ENCODE results near the gene PEX10. TPM values are rescaled to one million over a fixed set of nuclear protein-coding genes. Genes with fewer than 3 reads are reported as not detected.

Gene PEX10
- total RNA-seq, 1 donor from 2014 or later: 15.2 TPM

DNA sequence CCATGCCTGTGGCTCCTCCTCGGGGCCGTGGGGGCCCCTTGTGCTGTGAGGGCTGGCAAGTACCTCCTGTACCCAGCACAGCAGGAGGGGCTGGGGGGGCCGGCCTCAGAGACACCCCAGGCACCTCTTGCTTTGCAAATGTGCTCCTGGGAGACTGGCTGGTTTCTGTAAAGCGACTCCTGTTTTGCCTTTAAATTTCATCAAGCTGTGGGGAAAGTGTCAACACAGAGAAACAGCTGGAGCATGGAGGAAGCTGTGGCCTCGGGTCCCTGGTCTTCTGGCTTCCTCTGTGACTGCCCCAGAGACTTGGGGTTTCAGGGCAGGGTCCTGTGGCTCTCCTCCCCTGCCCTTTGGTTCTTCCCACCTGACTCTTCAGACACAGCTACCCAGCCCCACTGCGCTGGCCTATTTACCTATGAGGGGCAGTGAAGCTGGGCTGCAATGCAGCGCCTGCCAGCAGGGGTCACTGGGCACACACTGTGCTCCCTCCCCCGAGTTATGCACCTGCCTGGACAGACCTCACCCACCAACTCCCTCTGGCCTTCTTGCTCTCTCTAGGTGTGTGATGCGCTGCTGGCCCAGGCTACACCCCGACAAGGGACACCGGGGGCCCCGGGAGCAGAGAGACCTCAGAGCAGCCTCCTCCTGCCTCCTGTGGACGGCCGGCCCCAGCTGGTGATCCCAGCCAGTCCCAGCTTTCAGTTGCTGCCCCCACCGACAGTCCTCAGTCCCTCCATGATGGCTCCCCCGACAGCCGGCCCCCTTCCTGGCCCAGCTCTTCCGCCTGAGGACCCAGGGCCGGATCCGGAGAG lies 17.6 kb upstream of the PEX10 start:
- no peak for DNase-seq
- intact Hi-C loops (cut with DNase I): loop anchor here (10.0 kb wide), 1 partner anchor 195 kb away; no protein-coding TSS in a partner anchor
- no peak for ATAC-seq (ENCODE audit: poor library complexity)

DNA sequence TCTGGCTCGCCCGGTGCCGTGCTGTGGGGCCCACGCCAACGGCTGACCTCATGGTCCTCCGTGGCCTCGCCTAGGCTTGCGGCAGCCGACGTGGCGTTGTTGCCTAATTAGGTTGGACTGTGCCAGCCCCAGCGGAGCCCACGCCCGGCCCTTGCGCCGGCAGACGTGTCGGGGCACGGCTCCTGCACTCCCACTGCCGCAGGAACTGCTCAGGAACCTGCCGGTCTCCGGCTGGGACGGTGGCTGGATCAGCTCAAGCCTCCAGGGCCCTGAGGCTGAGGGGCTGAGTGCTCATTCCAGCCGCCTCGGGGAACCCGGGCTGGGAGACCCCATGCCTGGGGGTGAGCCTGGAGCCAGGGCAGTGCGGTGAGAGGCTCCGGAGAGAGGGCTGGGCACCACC lies 16.1 kb upstream of the PEX10 start:
- intact Hi-C loops (cut with DNase I): loop anchor here (10.0 kb wide), 1 partner anchor 196 kb away; no protein-coding TSS in a partner anchor
- DNase-seq: no peak
- ATAC-seq (ENCODE audit: poor library complexity): no peak

DNA sequence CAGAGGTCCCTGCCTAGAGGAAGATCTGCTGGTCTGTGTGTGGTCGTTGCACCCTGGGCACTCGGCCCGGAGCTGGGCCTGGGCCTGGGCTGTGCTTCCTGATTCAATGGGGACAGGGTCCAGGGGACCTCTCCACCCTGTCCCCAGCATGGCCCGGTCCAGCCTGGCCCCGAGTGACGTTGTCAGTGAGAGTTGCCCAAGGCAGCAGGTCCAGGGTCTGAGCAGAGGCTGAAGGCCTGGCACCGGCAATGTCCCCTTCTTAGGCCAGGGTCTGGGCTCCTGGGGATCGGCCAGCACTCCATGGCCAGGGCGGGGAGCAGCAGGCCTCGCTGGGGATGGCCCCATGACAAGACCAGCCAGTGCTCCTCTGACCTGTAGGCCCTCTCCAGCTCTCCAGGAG lies 15.6 kb upstream of the PEX10 start:
- intact Hi-C loops (cut with DNase I): loop anchor here (10.0 kb wide), 1 partner anchor 197 kb away; no protein-coding TSS in a partner anchor
- ATAC-seq (ENCODE audit: poor library complexity) (no peak), DNase-seq (no peak)

DNA sequence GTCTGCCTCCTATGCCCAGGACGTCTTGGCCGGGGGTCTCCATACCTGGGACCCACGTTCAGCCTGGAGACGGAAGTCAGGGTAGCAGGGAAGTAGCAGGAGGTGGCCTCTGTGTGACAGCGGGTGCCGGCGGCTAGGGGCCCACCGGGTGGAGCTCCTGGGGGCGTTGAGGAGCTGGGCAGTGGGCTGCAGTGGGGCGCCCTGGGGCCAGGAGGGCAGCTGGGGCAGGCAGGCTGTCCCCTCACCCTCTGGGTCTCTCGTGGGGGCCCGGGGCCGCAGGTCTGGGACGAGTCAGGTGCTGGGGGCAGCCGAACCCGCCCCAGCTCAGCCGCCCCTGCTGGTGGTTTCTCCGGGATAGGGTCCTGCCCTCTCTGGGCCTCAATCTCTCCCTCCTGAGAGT lies 14.7 kb upstream of the PEX10 start:
- ATAC-seq (ENCODE audit: poor library complexity): no peak
- DNase-seq: no peak
- intact Hi-C loops (cut with DNase I): loop anchor here (10.0 kb wide), 1 partner anchor 198 kb away; no protein-coding TSS in a partner anchor

DNA sequence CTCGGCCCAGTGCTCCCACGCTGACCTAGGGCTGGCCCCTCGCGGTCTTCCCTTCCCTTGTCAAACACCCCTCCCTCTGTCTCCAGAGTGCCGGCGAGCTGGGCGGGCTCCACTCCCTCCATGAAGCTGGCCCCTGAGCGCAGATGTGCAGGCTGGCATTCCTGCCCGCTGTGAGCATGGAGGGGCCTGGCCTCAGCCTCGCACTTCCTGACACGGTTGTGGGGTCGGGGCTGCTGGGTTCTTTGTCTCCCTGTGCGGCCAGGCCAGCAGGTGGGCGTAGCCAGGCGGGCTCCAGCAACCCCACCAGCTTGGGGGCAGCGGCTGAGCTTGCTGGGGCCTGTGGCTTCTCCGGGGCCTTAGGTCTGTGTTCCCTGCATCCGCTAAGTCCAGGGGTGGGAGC lies 14.2 kb upstream of the PEX10 start:
- intact Hi-C loops (cut with DNase I): loop anchor here (10.0 kb wide), 1 partner anchor 198 kb away; no protein-coding TSS in a partner anchor
- ATAC-seq (ENCODE audit: poor library complexity) (no peak), DNase-seq (no peak)

DNA sequence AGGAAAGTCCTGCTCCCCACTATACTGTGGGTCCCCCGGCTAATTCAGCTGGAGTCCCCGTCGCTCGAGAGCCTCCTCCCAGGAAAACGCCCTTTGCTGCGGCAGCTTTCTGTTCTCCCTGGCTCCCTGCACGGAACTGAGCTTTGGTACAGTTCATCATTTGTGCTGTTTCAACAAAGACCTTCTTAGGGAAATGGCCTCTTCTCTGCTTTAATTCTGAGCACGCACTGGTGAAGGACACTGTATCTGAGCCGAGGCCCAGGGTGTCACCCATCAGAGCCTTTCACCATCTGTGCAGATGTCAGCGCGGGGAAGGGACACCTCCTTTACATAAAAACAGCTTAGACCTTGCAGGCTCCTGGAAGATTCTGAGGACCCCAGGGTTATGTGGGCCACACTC lies 13.5 kb upstream of the PEX10 start:
- DNase-seq (no peak), ATAC-seq (ENCODE audit: poor library complexity) (no peak)
- intact Hi-C loops (cut with DNase I): loop anchor here (10.0 kb wide), 1 partner anchor 199 kb away; no protein-coding TSS in a partner anchor

DNA sequence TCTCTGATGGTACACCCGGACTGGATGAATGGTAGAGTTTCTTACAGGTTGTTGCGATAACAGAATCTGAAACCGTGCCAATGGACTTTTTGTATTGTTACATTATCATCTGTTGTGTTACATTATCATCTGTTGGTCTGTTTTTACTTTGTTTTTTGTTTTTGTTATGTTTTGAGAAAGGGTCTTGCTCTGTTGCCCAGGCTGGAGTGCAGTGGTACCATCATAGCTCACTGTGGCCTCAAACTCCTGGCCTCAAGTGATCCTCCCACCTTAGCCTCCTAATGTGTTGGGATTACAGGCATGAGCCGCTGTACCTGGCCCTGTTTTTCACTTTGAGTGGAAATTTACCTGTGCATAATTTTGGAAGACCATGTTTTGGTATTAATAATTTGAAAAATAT lies 10.2 kb upstream of the PEX10 start:
- no peak for ATAC-seq (ENCODE audit: poor library complexity)
- intact Hi-C loops (cut with DNase I): loop anchor here (10.0 kb wide), 1 partner anchor 202 kb away; no protein-coding TSS in a partner anchor
- DNase-seq: no peak

DNA sequence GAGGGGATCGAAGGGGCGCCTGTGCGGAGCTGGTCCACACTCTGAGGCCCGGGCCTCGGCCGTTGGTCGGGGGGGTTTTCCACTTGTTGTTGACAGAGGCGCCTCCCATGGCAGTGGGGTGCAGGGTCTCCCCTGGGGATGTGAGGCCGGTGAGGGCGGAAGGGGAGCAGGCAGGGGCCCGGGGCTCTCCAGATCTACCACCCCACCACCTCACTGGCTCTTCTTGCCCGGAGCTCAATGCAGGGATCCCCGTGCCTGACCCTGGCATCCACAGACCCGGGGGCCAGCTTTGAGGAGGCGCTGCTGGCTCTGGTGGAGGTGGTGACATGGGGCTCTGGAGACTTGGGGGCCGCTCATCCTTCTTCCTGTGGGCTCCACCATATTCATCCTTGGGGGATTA lies 7.1 kb upstream of the PEX10 start:
- intact Hi-C loops (cut with DNase I): loop anchor here (5.0 kb wide), 1 partner anchor 368 kb away; no protein-coding TSS in a partner anchor
- DNase-seq (no peak), ATAC-seq (ENCODE audit: poor library complexity) (no peak)

DNA sequence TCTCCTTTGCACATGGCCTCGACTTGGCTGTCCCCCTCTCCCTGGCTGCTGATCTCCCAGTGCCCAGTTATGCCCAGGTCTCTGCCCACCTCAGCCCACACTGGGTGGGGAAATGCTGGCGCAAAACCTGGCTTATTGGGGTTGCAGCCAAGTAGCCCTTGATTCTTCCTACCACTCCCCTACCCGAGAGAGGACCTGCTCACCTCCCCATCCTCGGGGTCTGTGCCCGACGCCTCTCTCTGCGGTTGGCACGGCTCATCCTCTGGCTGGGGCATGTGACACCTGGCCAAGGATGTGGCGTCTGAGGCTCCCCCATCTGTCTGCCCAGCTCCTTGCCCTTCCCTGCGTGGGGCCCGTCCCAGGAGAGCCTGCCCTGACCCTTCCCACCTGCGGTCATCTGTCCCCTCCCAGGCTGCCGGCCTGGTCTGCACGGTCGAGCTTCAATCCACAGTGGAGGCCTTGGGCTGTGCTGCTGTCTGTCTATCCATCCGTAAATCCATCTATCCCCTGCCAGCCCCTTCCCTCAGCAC lies 6.5 kb upstream of the PEX10 start:
- intact Hi-C loops (cut with DNase I): loop anchor here (5.0 kb wide), 1 partner anchor 368 kb away; no protein-coding TSS in a partner anchor
- DNase-seq: no peak
- ATAC-seq (ENCODE audit: poor library complexity): no peak

DNA sequence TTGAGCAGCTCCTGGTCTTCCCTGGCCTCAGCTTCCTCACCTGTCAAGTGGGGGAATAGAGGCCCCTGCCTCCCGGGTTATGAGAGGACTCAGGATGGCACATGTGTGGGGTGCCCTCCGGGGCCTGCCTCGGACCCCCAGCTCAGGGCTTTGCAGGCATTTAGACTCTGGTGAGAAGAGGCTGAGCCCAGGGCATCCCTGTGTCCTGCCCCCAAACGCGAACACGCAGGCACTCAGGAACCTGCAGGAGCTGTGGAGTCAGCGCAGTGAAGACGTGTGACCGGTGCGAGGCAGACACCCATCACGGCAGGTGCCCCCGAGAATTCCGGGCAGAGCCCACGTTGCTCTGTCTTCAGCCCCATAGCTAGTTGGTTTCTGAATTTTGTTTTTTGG lies 5.5 kb upstream of the PEX10 start:
- DNase-seq: no peak
- intact Hi-C loops (cut with DNase I): loop anchor here (5.0 kb wide), 1 partner anchor 369 kb away; no protein-coding TSS in a partner anchor
- no peak for ATAC-seq (ENCODE audit: poor library complexity)

DNA sequence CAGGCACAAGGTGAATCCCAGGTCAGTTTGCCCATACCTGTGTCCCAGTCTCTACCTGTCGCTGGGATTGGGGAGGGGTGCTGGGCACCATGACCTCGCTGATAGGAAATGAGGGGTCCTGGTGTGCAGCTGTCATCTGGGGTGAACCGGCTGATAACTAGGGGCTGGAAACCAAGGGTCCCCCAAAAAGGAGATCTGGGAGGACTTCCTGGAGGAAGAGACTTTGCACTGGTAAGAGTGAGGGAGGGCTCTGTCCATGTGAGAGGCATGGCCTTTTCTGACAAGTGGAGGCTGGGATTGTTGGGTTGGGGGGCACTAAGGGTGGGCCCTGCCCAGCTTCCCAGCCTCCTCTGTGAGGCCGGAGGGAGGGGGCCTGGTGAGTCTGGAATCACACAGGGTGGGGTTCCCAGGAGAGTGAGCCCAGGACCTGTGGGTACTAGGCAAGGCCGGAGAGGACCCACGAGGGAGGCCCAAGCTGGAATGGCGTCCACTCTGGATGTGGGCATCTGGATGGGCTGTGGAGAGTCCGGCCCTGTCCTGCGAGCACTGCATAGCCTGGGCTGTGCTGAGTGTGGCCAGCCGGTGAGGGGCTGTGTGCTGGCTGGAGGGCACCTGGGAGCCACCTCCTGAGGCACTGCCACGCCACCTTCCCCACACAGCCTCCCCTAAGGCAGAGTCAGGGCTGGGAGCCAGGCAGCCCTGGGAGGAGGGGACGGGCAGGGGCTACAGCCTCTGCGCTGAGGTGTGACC lies 4.9 kb upstream of the PEX10 start:
- ATAC-seq (ENCODE audit: poor library complexity): no peak
- no peak for DNase-seq
- intact Hi-C loops (cut with DNase I): loop anchor here (5.0 kb wide), 1 partner anchor 370 kb away; no protein-coding TSS in a partner anchor

DNA sequence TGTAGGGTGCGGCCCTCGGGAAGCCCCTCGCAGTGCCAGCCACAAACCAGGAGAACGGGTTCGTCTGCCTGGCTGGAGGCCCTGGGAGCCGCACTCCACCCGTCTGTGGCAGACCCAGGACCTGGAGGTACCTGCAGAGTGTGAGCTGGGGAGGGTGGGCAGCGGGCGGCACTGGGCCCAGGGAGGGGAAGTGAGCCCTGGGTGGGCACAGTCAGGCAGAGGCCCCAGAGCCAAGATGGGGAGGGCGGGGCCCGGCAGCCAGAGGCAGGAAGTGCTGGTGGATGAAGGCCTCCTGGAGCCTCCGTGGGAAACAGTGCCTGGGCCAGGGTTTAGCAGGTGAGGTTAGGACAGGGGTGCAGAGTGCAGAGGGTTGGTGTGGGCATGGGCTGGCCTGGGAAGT lies 4.0 kb upstream of the PEX10 start:
- intact Hi-C loops (cut with DNase I): loop anchor here (5.0 kb wide), 1 partner anchor 371 kb away; no protein-coding TSS in a partner anchor
- ATAC-seq (ENCODE audit: poor library complexity) (no peak), DNase-seq (no peak)

DNA sequence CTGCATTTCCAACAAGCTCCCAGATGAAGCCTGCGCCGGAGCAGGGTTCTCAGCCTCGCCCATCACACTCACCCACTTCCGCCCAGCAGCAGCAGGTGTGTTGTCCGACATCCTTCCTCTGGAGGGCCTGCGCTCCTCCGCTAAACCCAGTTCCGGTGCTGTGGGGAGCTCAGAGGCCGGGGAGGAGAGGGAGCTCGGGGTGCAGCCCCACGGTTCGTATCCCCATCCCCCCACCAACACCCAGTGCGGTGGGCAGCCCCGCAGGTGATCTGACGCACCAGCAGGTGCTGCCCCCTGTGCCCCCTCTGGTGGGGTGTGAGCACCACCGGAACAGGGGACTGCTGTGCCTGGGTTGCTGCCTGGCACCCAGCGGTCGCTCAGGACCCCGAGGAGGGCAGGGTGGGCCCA lies 3.4 kb upstream of the PEX10 start:
- ATAC-seq (ENCODE audit: poor library complexity) (no peak), DNase-seq (no peak)
- intact Hi-C loops (cut with DNase I): loop anchor here (2.0 to 5.0 kb wide), 2 partner anchors 131 to 371 kb away; no protein-coding TSS in a partner anchor

DNA sequence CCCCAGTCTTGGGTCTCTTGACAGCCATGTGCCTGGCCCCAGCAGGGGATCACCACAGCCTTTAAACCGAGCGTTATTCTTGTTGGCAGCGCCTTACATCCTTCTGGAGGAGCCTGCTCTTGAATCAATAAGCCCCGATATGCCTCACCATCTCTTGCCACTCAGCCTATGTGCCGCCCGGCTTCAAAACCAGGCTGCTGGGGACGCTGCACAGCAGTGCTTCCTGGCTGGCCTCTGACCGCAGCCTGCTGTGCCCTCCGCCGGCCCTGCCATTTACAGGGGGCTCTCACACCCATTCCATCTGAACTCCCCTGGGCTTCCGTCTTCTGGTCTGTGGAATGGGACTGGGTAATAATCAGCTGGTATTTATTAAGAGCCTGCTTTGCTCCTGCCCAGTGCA lies 3.0 kb upstream of the PEX10 start:
- intact Hi-C loops (cut with DNase I): loop anchor here (2.0 to 5.0 kb wide), 2 partner anchors 131 to 372 kb away; no protein-coding TSS in a partner anchor
- ATAC-seq (ENCODE audit: poor library complexity): no peak
- no peak for DNase-seq

DNA sequence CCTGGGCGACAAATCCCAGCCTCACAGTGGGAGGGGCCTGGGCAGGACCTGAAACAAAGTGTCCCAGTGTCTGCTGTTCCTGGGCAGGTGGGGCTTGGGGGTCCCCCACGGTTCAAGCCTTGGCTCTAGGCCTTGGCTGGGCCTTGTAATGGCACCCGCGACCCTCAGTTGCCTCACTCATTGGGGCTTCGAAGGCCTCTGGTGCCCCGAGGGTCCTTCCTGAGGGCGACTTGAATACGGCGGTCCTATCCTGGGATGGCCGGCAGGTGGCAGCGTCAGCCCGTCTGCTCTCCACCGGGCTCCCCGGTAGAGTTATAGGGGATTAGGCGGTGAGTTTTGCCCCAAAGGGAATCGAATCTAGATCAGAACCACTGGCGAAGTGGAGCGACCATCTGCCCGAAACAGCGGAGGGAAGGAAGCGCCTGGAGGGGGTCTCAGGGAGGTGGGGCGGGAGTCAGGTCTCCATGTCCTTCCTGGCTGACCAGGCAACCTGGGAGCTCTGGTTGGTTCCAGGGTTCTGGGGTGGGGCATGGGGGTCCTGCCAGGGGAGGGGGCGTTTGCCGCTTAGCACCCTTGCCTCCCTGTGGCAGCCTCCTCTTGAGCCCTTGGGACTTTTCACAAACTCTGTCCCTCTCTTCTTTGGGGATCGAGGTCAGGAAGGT lies 2.1 kb upstream of the PEX10 start:
- DNase-seq (peak; percentile 86), ATAC-seq (ENCODE audit: poor library complexity) (peak; percentile 28)
- intact Hi-C loops (cut with DNase I): loop anchor here (2.0 kb wide), 1 partner anchor 132 kb away; no protein-coding TSS in a partner anchor

DNA sequence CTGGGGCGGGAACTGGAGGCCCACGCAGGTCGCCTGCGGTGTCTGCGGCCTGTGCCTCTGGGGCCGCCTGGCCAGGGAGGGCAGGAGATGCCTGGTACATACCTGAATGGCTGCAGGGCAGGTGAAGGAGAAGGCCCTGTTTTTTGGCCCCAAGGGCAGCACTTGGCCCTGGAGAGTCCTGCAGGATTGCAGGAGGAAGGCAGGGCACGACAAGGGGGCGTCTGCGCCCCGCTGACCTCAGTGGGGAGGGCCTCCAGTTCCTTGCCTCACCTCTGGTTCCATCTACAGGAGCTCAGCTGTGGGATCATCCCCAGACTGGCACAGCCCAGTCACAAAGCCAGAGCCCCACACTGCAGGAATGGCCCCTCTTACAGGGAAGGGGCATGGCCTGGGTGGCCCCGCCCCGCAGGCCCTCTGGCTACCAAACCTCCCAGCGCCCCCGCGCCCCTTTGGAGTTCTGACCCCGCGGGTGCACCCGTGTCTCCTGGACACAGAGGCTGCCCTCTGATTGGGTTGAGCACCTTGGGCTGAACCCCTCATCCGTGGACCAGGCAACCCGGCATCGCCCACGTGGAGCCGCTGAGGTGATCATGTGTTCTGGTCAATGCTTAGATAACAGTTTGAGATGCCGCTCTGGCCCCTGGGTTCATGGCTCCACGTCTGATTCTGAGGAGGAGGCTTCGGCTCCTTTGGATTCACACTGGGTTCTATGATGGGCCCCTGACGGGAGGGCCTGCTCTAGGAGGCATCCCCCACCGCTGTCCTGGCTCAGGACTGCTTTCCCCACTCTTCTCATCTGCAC lies 1.3 kb upstream of the PEX10 start:
- no peak for ATAC-seq (ENCODE audit: poor library complexity)
- intact Hi-C loops (cut with DNase I): loop anchor here (2.0 kb wide), 1 partner anchor 133 kb away; no protein-coding TSS in a partner anchor
- peak; percentile 51 for DNase-seq

DNA sequence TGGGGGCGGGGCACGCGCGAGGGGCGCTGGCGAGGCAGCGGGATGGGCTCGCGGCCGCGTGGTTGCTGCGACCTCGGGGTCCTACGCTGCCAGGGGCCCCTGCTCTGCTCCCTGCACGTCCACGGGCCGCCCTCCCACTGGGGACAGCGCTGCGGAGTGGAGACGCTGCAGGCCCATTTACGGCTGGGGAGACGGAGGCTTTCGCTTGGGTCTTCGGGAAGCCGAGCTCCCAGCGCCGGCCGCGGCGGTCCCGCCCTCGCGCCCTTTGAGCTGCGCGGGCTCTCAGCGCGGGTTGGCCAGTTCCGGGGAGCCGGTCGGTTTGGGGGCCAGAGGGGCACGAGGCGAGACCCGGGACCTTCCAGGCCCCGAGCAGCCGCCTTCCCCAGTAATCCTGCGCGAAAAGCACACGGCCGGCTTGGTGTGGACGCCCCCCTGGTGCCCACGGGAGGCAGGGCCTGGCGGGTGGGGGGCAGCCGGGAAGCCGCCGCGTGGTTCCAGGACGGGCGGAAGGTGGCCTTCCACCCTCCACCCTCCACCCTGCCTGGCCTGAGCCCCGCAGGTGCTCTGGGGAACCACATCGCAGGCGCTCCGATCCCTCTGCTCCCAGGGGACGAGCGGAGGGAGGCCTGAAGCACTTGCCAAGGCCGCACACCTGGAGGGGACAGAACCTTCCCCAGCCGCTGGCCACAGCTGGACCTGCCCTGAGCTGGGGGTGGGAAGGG lies 570 bp upstream of the PEX10 start:
- DNase-seq (no peak), ATAC-seq (ENCODE audit: poor library complexity) (peak; percentile 45)
- intact Hi-C loops (cut with DNase I): no loop called here

All from Right ventricle myocardium superior (tissue), 1 donor.